22Rv1 (cell line): ENCODE measurements around the gene VARS1.
"Not testable (repeated sequence)": the region's sequence is repeated elsewhere in the genome, so short reads cannot be mapped to it uniquely, and the experiment has no call there.

ENCODE experiments used
- ZFX ChIP-seq: fragments of 450-650 bp; IDR thresholded peaks from 2 replicates; pipeline ENCODE4 v1.6.1; 2017; ENCODE audit warnings: antibody characterized with exemption, borderline replicate concordance
- TF ChIP-seq, protein P1 (sequence below): fragments of 450-650 bp; IDR thresholded peaks from 2 replicates; pipeline ENCODE4 v1.5.1; 2017; ENCODE audit warnings: mild to moderate bottlenecking

DNA sequence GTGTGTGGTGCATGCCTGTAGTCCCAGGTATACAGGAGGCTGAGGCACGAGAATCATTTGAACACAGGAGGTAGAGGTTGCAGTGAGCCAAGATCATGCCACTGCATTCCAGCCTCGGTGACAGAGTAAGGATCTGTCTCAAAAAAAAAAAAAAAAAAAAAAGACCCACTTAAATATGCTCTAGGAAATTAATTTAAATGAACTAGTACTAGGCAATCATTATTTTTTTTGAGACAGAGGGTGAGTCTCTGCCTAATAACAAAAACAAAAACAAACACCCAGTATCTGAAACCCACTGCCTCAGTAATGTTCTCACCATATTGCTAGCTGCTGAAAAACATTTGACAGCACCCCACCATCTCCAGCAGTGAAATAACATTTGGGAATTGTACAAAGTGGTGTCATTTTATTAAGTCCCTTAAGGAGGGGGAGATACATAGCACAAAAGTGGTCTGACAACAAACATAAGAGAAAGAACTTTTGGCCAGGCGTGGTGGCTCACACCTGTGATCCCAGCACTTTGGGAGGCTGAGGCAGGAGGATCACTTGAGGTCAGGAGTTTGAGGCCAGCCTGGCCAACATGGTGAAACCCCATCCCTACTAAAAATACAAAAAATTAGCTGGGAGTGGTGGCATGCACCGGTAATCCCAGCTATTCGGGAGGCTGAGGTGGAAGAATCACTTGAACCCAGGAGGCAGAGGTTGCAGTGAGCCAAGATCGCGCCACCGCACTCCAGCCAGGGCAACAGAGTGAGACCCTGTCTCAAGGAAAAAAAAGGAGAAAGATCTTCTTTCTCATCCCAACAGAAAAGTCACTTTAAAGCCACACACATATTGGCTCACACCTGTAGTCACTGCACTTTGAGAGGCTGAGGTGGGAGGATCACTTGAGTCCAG is 5.7 kb upstream of the VARS1 start:
- TF ChIP-seq, protein P1, sequence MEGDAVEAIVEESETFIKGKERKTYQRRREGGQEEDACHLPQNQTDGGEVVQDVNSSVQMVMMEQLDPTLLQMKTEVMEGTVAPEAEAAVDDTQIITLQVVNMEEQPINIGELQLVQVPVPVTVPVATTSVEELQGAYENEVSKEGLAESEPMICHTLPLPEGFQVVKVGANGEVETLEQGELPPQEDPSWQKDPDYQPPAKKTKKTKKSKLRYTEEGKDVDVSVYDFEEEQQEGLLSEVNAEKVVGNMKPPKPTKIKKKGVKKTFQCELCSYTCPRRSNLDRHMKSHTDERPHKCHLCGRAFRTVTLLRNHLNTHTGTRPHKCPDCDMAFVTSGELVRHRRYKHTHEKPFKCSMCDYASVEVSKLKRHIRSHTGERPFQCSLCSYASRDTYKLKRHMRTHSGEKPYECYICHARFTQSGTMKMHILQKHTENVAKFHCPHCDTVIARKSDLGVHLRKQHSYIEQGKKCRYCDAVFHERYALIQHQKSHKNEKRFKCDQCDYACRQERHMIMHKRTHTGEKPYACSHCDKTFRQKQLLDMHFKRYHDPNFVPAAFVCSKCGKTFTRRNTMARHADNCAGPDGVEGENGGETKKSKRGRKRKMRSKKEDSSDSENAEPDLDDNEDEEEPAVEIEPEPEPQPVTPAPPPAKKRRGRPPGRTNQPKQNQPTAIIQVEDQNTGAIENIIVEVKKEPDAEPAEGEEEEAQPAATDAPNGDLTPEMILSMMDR = not testable (repeated sequence)
- TF ChIP-seq ZFX = not testable (repeated sequence)
